ENCODE results near the gene CCDC184.

DNA sequence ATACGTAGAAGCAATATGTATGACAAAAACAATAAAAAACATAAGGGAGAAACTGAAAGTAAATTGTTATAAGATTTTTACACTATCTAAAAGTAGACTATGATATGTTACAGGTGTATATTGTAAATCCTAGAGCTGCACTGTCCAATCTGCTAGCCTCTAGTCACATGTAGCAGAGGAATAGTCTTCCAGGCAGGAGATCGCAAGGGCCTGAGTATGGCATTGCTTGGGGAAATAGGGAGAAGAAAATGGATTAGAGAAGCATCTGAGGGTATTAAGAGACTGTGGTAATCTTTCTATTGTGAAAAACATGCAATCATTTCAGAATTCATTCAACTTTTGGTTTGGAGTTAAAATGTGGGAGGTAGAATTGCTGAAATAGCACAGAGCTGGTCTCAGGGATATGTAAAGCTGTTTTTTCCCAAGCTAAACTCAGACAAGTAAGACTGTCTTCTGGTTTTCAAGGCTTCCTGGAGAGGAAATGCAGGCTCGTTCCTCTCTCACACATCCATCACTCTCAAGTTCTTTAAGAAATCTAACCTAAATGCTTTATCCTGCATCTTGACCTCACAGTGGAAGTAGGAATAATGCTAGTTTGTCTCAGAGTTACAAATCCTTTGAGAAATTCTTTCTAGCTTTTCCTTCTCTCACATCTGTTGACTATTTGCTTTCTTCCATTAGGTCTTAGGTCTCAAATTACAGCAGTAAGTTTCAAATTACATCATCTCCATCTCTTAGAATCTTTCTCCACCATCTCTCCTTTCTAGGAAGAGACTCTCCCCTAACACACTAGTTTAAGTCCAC lies 7.6 kb upstream of the CCDC184 start:
- TF ChIP-seq, protein P1, sequence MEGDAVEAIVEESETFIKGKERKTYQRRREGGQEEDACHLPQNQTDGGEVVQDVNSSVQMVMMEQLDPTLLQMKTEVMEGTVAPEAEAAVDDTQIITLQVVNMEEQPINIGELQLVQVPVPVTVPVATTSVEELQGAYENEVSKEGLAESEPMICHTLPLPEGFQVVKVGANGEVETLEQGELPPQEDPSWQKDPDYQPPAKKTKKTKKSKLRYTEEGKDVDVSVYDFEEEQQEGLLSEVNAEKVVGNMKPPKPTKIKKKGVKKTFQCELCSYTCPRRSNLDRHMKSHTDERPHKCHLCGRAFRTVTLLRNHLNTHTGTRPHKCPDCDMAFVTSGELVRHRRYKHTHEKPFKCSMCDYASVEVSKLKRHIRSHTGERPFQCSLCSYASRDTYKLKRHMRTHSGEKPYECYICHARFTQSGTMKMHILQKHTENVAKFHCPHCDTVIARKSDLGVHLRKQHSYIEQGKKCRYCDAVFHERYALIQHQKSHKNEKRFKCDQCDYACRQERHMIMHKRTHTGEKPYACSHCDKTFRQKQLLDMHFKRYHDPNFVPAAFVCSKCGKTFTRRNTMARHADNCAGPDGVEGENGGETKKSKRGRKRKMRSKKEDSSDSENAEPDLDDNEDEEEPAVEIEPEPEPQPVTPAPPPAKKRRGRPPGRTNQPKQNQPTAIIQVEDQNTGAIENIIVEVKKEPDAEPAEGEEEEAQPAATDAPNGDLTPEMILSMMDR (IDR thresholded peaks at IDR 0.05) = no peak
- TF ChIP-seq ZFX (IDR thresholded peaks at IDR 0.05; ENCODE audit: borderline replicate concordance) = no peak

All from 22Rv1 (cell line).